Vagina (tissue), 2 donors: ENCODE data around the gene RABGGTA. TPM values are rescaled to one million over a fixed set of nuclear protein-coding genes. Genes with fewer than 3 reads are reported as not detected.
"Not testable (repeated sequence)": the region's sequence is repeated elsewhere in the genome, so short reads cannot be mapped to it uniquely, and the experiment has no call there.

Experiments used
- DNase-seq, 2 donors: peaks; one replicate each; pipeline ENCODE4 v3.0.0-alpha.2; 2017; ENCODE audit errors: extremely low spot score in 2 of 2
- H3K27ac ChIP-seq: fragments of 200-600 bp; sonication (generic); one replicate; pipeline ENCODE4 v1.5.1; 2019
- H3K27me3 ChIP-seq: fragments of 200-600 bp; sonication (generic); one replicate; pipeline ENCODE4 v1.5.1; 2019
- H3K36me3 ChIP-seq, 2 donors: fragments of 200-600 bp; sonication (generic); one replicate each; pipeline ENCODE4 v1.5.1; 2017 to 2019
- H3K4me1 ChIP-seq: fragments of 200-600 bp; sonication (generic); one replicate; pipeline ENCODE4 v1.5.1; 2019
- H3K4me3 ChIP-seq, 2 donors: fragments of 200-600 bp; sonication (generic); 1 replicate in 1 of 2; 2 replicates in 1 of 2; pipeline ENCODE4 v1.5.1; 2016 to 2019
- H3K9me3 ChIP-seq: fragments of 200-600 bp; sonication (generic); one replicate; pipeline ENCODE4 v1.5.1; 2019
- POLR2A ChIP-seq, 2 donors: fragments of 450-650 bp; IDR thresholded peaks; one replicate each; pipeline ENCODE4 v1.6.1; 2017; ENCODE audit warnings: antibody characterized with exemption in 2 of 2, mild to moderate bottlenecking in 2 of 2, moderate library complexity in 2 of 2
- POLR2AphosphoS5 ChIP-seq, 2 donors: sonication (generic); formaldehyde crosslinking; IDR thresholded peaks; one replicate each; pipeline ENCODE4 v1.9.0; 2017; ENCODE audit warnings: antibody characterized with exemption in 2 of 2, mild to moderate bottlenecking in 2 of 2, low read depth in 1 of 2; ENCODE audit not compliant: insufficient read depth in 1 of 2
- intact Hi-C: fragments of 100-400 bp; cut with DNase I; formaldehyde crosslinking; loops from one replicate; pipeline ENCODE4 v1.15.1; 2023
- total RNA-seq: library from RNA; depleted of rRNA; stranded (reverse); fragments of >200 nt; gene quantifications from one replicate; pipeline ENCODE4 v1.2.3, GENCODE V29; 2016
- TF ChIP-seq, protein P1 (sequence below), 3 experiments: fragments of 450-650 bp in 2 of 3; fragments of 200-600 bp in 1 of 3; sonication (generic) in 1 of 3; IDR thresholded peaks; one replicate each; pipeline ENCODE4 v1.5.1; 2017 to 2019; ENCODE audit warnings: antibody characterized with exemption in 3 of 3, mild to moderate bottlenecking in 2 of 3, moderate library complexity in 2 of 3

RABGGTA gene
- total RNA-seq, 1 donor from 2014 or later: 43.5 TPM

DNA sequence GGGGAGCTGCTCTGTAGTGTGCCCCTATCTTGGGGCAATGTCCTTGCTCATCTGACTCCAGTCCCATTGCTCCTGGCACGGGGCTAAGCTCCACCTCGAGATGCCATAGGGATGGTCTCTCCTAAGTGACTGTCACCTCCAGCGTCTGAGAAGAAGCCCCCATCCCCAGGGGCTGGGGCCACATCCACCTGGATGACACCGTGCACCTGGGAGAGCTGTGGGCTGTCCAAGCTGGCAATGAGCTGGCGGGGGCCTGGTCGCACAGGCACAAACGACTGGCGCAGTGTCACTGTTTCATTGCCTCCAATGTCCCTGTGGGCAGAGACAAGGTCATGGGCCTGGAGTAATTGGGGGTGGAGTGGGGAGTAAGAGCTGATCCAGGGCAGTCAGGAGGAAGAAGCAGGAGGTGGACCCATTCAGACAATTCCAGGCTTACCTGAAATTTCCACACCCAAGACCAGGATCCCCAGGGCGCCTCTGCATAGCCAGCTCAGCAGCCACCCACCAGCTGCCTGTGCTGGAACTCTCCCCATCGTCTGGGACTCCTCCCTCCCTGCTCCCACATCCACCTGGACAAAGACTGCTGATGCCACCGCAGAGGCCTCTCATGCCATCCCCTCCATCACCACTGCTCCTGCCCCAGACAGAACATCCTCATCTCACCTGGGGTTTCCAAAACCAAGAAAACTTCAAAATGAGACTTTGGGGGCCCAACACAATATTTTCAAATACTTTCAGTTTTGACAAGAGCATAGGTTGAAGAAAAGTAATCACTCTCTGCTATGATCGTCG is 22.0 kb downstream of the RABGGTA start:
- intact Hi-C loops: no loop called here
- no peak for DNase-seq
- no peaks in the 10 kb centered on the region for H3K9me3 ChIP-seq

DNA sequence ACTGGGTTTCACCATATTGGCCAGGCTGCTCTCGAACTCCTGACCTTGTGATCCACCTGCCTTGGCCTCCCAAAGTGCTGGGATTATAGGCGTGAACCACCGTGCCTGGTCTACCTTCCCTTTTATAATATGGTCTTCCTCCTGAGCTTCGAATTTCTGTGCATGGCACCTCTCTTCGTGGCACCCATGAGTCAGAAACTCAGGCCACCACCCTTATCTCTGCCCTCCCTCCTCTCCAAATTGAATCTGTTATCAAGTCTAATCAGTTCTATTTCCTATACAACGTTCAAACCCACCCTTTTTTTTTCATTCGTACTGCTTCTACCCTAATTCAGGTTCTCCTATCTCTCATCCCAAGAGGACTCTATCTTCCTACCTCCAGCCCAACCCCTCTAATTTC is 24.0 kb downstream of the RABGGTA start:
- Histone ChIP-seq H3K27ac (no peak overlapping the region), H3K27me3 (no peaks in the 10 kb centered on the region), H3K36me3 (no peaks in the 10 kb centered on the region), H3K9me3 (no peaks in the 10 kb centered on the region), H3K4me1 (peaks cover 10% of the 10 kb centered on the region), H3K4me3 (no peak overlapping the region)
- DNase-seq: no peak
- intact Hi-C loops: no loop called here
- TF ChIP-seq POLR2AphosphoS5 (IDR thresholded peaks at IDR 0.05; ENCODE audit: insufficient read depth in 1 of 2, low read depth in 1 of 2): no peak
- no peak for TF ChIP-seq POLR2A (IDR thresholded peaks at IDR 0.05)
- TF ChIP-seq, protein P1, sequence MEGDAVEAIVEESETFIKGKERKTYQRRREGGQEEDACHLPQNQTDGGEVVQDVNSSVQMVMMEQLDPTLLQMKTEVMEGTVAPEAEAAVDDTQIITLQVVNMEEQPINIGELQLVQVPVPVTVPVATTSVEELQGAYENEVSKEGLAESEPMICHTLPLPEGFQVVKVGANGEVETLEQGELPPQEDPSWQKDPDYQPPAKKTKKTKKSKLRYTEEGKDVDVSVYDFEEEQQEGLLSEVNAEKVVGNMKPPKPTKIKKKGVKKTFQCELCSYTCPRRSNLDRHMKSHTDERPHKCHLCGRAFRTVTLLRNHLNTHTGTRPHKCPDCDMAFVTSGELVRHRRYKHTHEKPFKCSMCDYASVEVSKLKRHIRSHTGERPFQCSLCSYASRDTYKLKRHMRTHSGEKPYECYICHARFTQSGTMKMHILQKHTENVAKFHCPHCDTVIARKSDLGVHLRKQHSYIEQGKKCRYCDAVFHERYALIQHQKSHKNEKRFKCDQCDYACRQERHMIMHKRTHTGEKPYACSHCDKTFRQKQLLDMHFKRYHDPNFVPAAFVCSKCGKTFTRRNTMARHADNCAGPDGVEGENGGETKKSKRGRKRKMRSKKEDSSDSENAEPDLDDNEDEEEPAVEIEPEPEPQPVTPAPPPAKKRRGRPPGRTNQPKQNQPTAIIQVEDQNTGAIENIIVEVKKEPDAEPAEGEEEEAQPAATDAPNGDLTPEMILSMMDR (IDR thresholded peaks at IDR 0.05): no peak

More for the DNA sequence above, 22.0 kb downstream of the RABGGTA start:
- H3K4me1 ChIP-seq: no peaks in the 10 kb centered on the region
- no peak overlapping the region for H3K4me3 ChIP-seq
- H3K36me3 ChIP-seq: no peaks in the 10 kb centered on the region
- no peaks in the 10 kb centered on the region for H3K27me3 ChIP-seq
- no peak for TF ChIP-seq POLR2A (IDR thresholded peaks at IDR 0.05)
- no peak for TF ChIP-seq POLR2AphosphoS5 (IDR thresholded peaks at IDR 0.05; ENCODE audit: insufficient read depth in 1 of 2, low read depth in 1 of 2)
- TF ChIP-seq, protein P1 (IDR thresholded peaks at IDR 0.05): no peak
- no peak overlapping the region for H3K27ac ChIP-seq

DNA sequence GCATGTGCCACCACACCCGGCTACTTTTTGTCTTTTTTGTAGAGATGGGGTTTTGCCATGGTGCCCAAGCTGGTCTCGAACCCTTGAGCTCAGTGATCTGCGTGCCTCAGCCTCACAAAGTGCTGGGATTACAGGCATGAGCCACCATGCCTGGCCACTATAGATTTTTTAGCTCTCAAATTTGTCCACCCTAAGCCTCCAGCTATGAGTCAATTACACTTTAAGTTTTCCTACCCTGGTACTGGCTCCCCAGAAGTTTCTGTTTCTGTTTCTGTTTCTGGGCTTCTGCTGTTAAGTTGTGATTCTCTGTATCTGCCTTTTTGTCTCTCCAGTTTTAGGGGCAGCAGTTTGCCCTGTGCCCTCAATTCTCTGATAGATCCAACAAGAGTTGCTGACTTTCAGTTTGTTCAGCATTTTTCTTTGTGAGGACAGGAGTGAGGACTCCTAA is 24.6 kb downstream of the RABGGTA start:
- no peaks in the 10 kb centered on the region for H3K27me3 ChIP-seq
- TF ChIP-seq POLR2AphosphoS5 (IDR thresholded peaks at IDR 0.05; ENCODE audit: insufficient read depth in 1 of 2, low read depth in 1 of 2) (no peak), POLR2A (IDR thresholded peaks at IDR 0.05) (no peak)
- TF ChIP-seq, protein P1 (IDR thresholded peaks at IDR 0.05): no peak
- H3K36me3 ChIP-seq: no peaks in the 10 kb centered on the region
- H3K4me3 ChIP-seq: no peak overlapping the region
- no peaks in the 10 kb centered on the region for H3K9me3 ChIP-seq
- H3K4me1 ChIP-seq: peaks cover 11% of the 10 kb centered on the region
- H3K27ac ChIP-seq: no peak overlapping the region
- intact Hi-C loops: no loop called here
- DNase-seq: no peak

DNA sequence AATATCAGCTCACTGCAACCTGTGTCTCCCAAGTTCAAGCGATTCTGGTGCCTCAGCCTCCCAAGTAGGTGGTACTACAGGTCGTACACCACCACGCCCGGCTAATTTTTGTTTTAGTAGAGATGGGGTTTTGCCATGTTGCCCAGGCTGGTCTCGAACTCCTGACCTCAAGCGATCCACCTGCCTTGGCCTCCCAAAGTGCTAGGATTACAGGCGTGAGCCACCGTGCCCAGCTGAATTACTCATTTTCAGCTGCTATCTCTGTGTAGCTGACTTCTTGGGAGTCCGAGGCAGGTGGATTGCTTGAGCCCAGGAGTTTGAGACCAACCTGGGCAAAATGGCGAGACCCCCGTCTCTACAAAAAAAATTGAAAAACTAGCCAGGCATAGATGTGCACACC is 26.0 kb downstream of the RABGGTA start:
- H3K36me3 ChIP-seq, intact Hi-C loops: not testable (repeated sequence)

DNA sequence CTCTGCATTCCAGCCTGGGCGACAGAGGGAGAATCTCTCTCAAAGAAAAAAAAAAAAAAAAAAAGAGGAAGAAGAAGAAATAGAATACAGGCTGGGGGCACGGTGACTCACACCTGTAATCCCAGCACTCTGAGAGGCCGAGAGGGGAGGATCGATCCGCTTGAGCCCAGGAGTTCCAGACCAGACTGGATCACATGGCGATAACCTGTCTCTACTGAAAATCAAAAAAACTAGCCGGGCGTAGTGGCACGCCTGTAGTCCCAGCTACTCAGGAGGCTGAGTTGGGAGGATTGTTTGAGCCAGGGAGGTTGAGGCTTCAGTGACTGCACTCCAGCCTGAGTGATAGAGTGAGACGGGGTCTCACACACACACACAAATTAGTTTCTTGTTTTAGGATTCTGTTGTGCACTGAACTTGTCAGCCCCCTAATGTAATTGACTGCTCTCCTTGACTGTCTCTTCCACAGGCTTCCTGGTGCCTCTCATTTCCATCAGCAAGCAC is 28.0 kb downstream of the RABGGTA start:
- intact Hi-C loops: loop anchor here (2.0 to 5.0 kb wide), 2 partner anchors 53 to 189 kb away; no protein-coding TSS in a partner anchor
- Histone ChIP-seq H3K4me3 (peak overlapping the region; percentile 65 to 75), H3K27me3 (no peaks in the 10 kb centered on the region), H3K9me3 (no peaks in the 10 kb centered on the region), H3K27ac (peak overlapping the region; percentile 98), H3K36me3 (peaks cover 0 to 28% of the 10 kb centered on the region in 2 donors), H3K4me1 (peaks cover 45% of the 10 kb centered on the region)
- DNase-seq: no peak
- TF ChIP-seq POLR2AphosphoS5 (IDR thresholded peaks at IDR 0.05; ENCODE audit: insufficient read depth in 1 of 2, low read depth in 1 of 2) (no peak), POLR2A (IDR thresholded peaks at IDR 0.05) (no peak)
- TF ChIP-seq, protein P1 (IDR thresholded peaks at IDR 0.05): no peak

More for the DNA sequence above, 26.0 kb downstream of the RABGGTA start:
- not testable (repeated sequence) for H3K9me3 ChIP-seq, H3K27me3 ChIP-seq, DNase-seq, H3K27ac ChIP-seq, H3K4me3 ChIP-seq
- H3K4me1 ChIP-seq: peaks cover 25% of the 10 kb centered on the region
